ENCODE data around the gene AOAH. TPM values are rescaled to one million over a fixed set of nuclear protein-coding genes. Genes with fewer than 3 reads are reported as not detected.

The AOAH gene
- total and polyA plus RNA-seq, 2 donors (not counting 3 experiments of a cell fraction or from before 2014, with no cell fraction given) = not detected

DNA sequence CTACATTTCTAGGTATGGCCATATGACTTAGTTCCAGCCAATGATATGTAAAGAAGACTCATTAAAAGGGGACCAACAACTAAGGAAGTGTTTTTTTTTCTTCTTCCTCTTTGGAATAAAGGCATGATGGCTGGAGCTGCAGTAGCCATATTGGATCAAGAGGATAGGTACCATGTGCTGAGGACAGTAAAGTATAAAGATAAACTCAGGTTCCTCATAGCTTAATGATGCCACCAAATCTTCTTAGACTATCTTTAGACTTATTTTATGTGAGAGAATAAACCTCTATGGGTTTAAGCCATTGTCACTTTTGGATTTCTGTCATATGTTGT lies 249.3 kb downstream of the AOAH start:
- dilution Hi-C loops (cut with MboI; ENCODE audit: extremely low pct_ligation_motif_present, low sequenced_read_pairs) (no loop called here), intact Hi-C loops (cut with micrococcal nuclease) (loop anchor here (2.0 kb wide), 1 partner anchor 52 kb away; no protein-coding TSS in a partner anchor)
- no peak overlapping the region for H2AFZ ChIP-seq (ENCODE audit: low read depth, low read length)
- no peaks in the 10 kb centered on the region for H4K20me1 ChIP-seq (replicated peaks; ENCODE audit: control insufficient read depth, extremely low read depth, insufficient read depth, low read length)
- H3K27ac ChIP-seq (ENCODE audit: insufficient read depth, low read depth, low read length) = peak overlapping the region; percentile 63
- H3K79me2 ChIP-seq (ENCODE audit: control insufficient read depth, insufficient read depth, low read length) = no peaks in the 10 kb centered on the region
- H3K4me3 ChIP-seq (replicated peaks in 1 of 3; ENCODE audit: insufficient read depth in 1 of 3, low read depth in 1 of 3, low read length in 3 of 3) = no peak overlapping the region
- no peak overlapping the region for H3K9ac ChIP-seq (replicated peaks; ENCODE audit: extremely low read depth, insufficient read depth, low read length)
- no peak overlapping the region for H3K4me2 ChIP-seq (ENCODE audit: insufficient read depth, low read length)
- DNase-seq (ENCODE audit: low read depth, low spot score) = no peak
- no peaks in the 10 kb centered on the region for H3K36me3 ChIP-seq (ENCODE audit: control insufficient read depth in 2 of 2, extremely low read depth in 1 of 2, insufficient read depth in 2 of 2, low read length in 2 of 2)
- no peaks in the 10 kb centered on the region for H3K9me1 ChIP-seq (replicated peaks; ENCODE audit: control insufficient read depth, extremely low read depth, insufficient read depth, low read length)
- POLR2A ChIA-PET = no interaction called here
- H3K4me1 ChIP-seq (ENCODE audit: control insufficient read depth, extremely low read depth, insufficient read depth, low read length) = peaks cover 22% of the 10 kb centered on the region
- TF ChIP-seq, protein P1, sequence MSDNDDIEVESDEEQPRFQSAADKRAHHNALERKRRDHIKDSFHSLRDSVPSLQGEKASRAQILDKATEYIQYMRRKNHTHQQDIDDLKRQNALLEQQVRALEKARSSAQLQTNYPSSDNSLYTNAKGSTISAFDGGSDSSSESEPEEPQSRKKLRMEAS (IDR thresholded peaks at IDR 0.05; ENCODE audit: insufficient read depth, insufficient read length) = no peak
- TF ChIP-seq JUN (IDR thresholded peaks at IDR 0.05; ENCODE audit: borderline replicate concordance, insufficient read depth, insufficient read length, low read depth) (no peak), EZH2 (IDR thresholded peaks at IDR 0.05; ENCODE audit: borderline replicate concordance, low read depth, low read length, severe bottlenecking) (no peak), POLR2AphosphoS5 (IDR thresholded peaks at IDR 0.05; ENCODE audit: insufficient read depth, low read depth, low read length) (no peak), FOS (IDR thresholded peaks at IDR 0.05; ENCODE audit: borderline replicate concordance, insufficient read depth, low read length) (no peak), GATA2 (IDR thresholded peaks at IDR 0.05; ENCODE audit: insufficient read depth, insufficient read length, low read depth, low read length) (no peak), MYC (IDR thresholded peaks at IDR 0.05; ENCODE audit: low read depth, low read length) (no peak), POLR2A (IDR thresholded peaks at IDR 0.05; ENCODE audit: low read depth, low read length) (no peak)
- TF ChIP-seq, protein P2, sequence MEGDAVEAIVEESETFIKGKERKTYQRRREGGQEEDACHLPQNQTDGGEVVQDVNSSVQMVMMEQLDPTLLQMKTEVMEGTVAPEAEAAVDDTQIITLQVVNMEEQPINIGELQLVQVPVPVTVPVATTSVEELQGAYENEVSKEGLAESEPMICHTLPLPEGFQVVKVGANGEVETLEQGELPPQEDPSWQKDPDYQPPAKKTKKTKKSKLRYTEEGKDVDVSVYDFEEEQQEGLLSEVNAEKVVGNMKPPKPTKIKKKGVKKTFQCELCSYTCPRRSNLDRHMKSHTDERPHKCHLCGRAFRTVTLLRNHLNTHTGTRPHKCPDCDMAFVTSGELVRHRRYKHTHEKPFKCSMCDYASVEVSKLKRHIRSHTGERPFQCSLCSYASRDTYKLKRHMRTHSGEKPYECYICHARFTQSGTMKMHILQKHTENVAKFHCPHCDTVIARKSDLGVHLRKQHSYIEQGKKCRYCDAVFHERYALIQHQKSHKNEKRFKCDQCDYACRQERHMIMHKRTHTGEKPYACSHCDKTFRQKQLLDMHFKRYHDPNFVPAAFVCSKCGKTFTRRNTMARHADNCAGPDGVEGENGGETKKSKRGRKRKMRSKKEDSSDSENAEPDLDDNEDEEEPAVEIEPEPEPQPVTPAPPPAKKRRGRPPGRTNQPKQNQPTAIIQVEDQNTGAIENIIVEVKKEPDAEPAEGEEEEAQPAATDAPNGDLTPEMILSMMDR (IDR thresholded peaks at IDR 0.05; ENCODE audit: extremely low read depth in 1 of 2, insufficient read depth in 1 of 2, low read depth in 1 of 2, low read length in 2 of 2) = no peak
- no peaks in the 10 kb centered on the region for H3K9me3 ChIP-seq (replicated peaks; ENCODE audit: control insufficient read depth, insufficient read depth, low read length)
- no peaks in the 10 kb centered on the region for H3K27me3 ChIP-seq (ENCODE audit: control insufficient read depth in 2 of 2, insufficient read depth in 2 of 2, low read length in 2 of 2)
- FAIRE-seq = no peak
- no TSS peak for BruUV-seq (replicated peaks)
- CTCF ChIA-PET = interaction anchor here (1.1 to 3.7 kb wide), 6 partner anchors 13 to 726 kb away, joined by 8 to 39 read pairs (median 17); no protein-coding TSS in a partner anchor

Measured in endothelial cell of umbilical vein (primary cell).